Effector memory CD8-positive, alpha-beta T cell (primary cell): ENCODE results near the gene SLC18A3.

Source experiments
- ATAC-seq: fragments of 150-1000 bp; cut with Tn5 transposase; replicated peaks from 2 replicates; pipeline ENCODE4 v1.10.0; 2021; ENCODE audit warnings: mild to moderate bottlenecking, moderate library complexity
- DNase-seq, 3 experiments: peaks; one replicate each; pipeline ENCODE4 v3.0.0; 2021
- H3K27ac Mint-ChIP-seq, 2 donors: one replicate each; pipeline ENCODE4 v1.8.0; 2022; ENCODE audit warnings: mild to moderate bottlenecking in 2 of 2, mixed read lengths in 2 of 2, moderate library complexity in 2 of 2
- H3K27me3 Mint-ChIP-seq, 2 donors: one replicate each; pipeline ENCODE4 v1.8.0; 2022; ENCODE audit warnings: mixed read lengths in 2 of 2
- H3K36me3 Mint-ChIP-seq: one replicate; pipeline ENCODE4 v1.8.0; 2022; ENCODE audit warnings: mild to moderate bottlenecking, moderate library complexity, mixed read lengths; ENCODE audit not compliant: insufficient read depth
- H3K4me1 Mint-ChIP-seq, 2 donors: one replicate each; pipeline ENCODE4 v1.8.0; 2022; ENCODE audit warnings: low read depth in 2 of 2, mixed read lengths in 2 of 2
- H3K4me3 Mint-ChIP-seq, 2 donors: one replicate each; pipeline ENCODE4 v1.8.0; 2022; ENCODE audit warnings: mild to moderate bottlenecking in 2 of 2, mixed read lengths in 2 of 2, moderate library complexity in 2 of 2
- H3K9me3 Mint-ChIP-seq, 2 donors: one replicate each; pipeline ENCODE4 v1.8.0; 2022; ENCODE audit warnings: mixed read lengths in 2 of 2
- total RNA-seq, 9 experiments: gene quantifications; one replicate each; lab custom pipeline; 2026; lab: John Stamatoyannopoulos, UW

Gene SLC18A3
- 0 reads per million in 9 experiments for total RNA-seq

- Mint-ChIP-seq H3K36me3 (no peaks in the 10 kb centered on the region), H3K9me3 (peaks cover 6 to 13% of the 10 kb centered on the region in 2 donors), H3K27me3 (peaks cover 67 to 89% of the 10 kb centered on the region in 2 donors), H3K4me3 (no peak within 1 kb of the TSS), H3K27ac (no peak within 1 kb of the TSS), H3K4me1 (peaks cover 11 to 12% of the 10 kb centered on the region in 2 donors)
- DNase-seq (no peak), ATAC-seq (no peak)
These were observed at the start of gene SLC18A3 for GRCh38 chr10:49610114-49610457. TSS of gene SLC18A3 (plus strand) at chr10:49610310. CDS start at chr10:49610741, 431 bp downstream.

GRCh38 chr10:49560526-49560925, 49.6 kb upstream of the SLC18A3 start:
- ATAC-seq (no peak), DNase-seq (no peak)
- H3K4me3 Mint-ChIP-seq = no peak overlapping the region
- H3K27me3 Mint-ChIP-seq = peaks cover 40 to 72% of the 10 kb centered on the region in 2 donors
- no peaks in the 10 kb centered on the region for H3K9me3 Mint-ChIP-seq
- no peak overlapping the region for H3K27ac Mint-ChIP-seq
- H3K36me3 Mint-ChIP-seq = no peaks in the 10 kb centered on the region
- H3K4me1 Mint-ChIP-seq = no peaks in the 10 kb centered on the region

- H3K4me1 Mint-ChIP-seq = peaks cover 0 to 2% of the 10 kb centered on the region in 2 donors
- ATAC-seq (no peak), DNase-seq (no peak)
- H3K4me3 Mint-ChIP-seq = no peak overlapping the region
- H3K27ac Mint-ChIP-seq = no peak overlapping the region
- peaks cover 56 to 67% of the 10 kb centered on the region in 2 donors for H3K27me3 Mint-ChIP-seq
- no peaks in the 10 kb centered on the region for H3K9me3 Mint-ChIP-seq
- no peaks in the 10 kb centered on the region for H3K36me3 Mint-ChIP-seq
These were observed 47.2 kb upstream of the SLC18A3 start for GRCh38 chr10:49562893-49563292.

GRCh38 chr10:49564461-49565009, 45.6 kb upstream of the SLC18A3 start:
- DNase-seq = no peak
- H3K27me3 Mint-ChIP-seq = peaks cover 60 to 68% of the 10 kb centered on the region in 2 donors
- H3K27ac Mint-ChIP-seq = no peak overlapping the region
- peaks cover 4 to 10% of the 10 kb centered on the region in 2 donors for H3K4me1 Mint-ChIP-seq
- H3K9me3 Mint-ChIP-seq = no peaks in the 10 kb centered on the region
- no peak for ATAC-seq
- no peaks in the 10 kb centered on the region for H3K36me3 Mint-ChIP-seq
- no peak overlapping the region for H3K4me3 Mint-ChIP-seq

- DNase-seq (no peak), ATAC-seq (no peak)
- Mint-ChIP-seq H3K4me3 (no peak overlapping the region), H3K27me3 (peaks cover 59 to 62% of the 10 kb centered on the region in 2 donors), H3K4me1 (peaks cover 6 to 10% of the 10 kb centered on the region in 2 donors), H3K27ac (no peak overlapping the region), H3K9me3 (no peaks in the 10 kb centered on the region), H3K36me3 (no peaks in the 10 kb centered on the region)
These were observed 42.3 kb upstream of the SLC18A3 start for GRCh38 chr10:49567810-49568209.

- H3K27me3 Mint-ChIP-seq = peaks cover 56 to 61% of the 10 kb centered on the region in 2 donors
- ATAC-seq = no peak
- no peak for DNase-seq
- no peaks in the 10 kb centered on the region for H3K36me3 Mint-ChIP-seq
- no peak overlapping the region for H3K4me3 Mint-ChIP-seq
- H3K4me1 Mint-ChIP-seq = peaks cover 8 to 10% of the 10 kb centered on the region in 2 donors
- H3K27ac Mint-ChIP-seq = no peak overlapping the region
- H3K9me3 Mint-ChIP-seq = no peaks in the 10 kb centered on the region
These were observed 41.9 kb upstream of the SLC18A3 start for GRCh38 chr10:49568235-49568634.

GRCh38 chr10:49569031-49569631, 41.0 kb upstream of the SLC18A3 start:
- Mint-ChIP-seq H3K4me1 (peaks cover 8 to 10% of the 10 kb centered on the region in 2 donors), H3K9me3 (no peaks in the 10 kb centered on the region), H3K36me3 (no peaks in the 10 kb centered on the region), H3K4me3 (no peak overlapping the region), H3K27me3 (peaks cover 52 to 55% of the 10 kb centered on the region in 2 donors), H3K27ac (no peak overlapping the region)
- DNase-seq (no peak), ATAC-seq (no peak)

GRCh38 chr10:49571388-49571787, 38.7 kb upstream of the SLC18A3 start:
- peaks cover 46 to 52% of the 10 kb centered on the region in 2 donors for H3K27me3 Mint-ChIP-seq
- no peak overlapping the region for H3K4me3 Mint-ChIP-seq
- peaks cover 3% of the 10 kb centered on the region for H3K36me3 Mint-ChIP-seq
- H3K27ac Mint-ChIP-seq = no peak overlapping the region
- H3K4me1 Mint-ChIP-seq = peaks cover 8 to 10% of the 10 kb centered on the region in 2 donors
- no peak for ATAC-seq
- no peaks in the 10 kb centered on the region for H3K9me3 Mint-ChIP-seq
- DNase-seq = no peak

GRCh38 chr10:49572594-49573114, 37.5 kb upstream of the SLC18A3 start:
- Mint-ChIP-seq H3K36me3 (peaks cover 3% of the 10 kb centered on the region), H3K4me3 (no peak overlapping the region), H3K27ac (no peak overlapping the region), H3K9me3 (no peaks in the 10 kb centered on the region), H3K27me3 (peaks cover 48 to 61% of the 10 kb centered on the region in 2 donors), H3K4me1 (peaks cover 8 to 10% of the 10 kb centered on the region in 2 donors)
- no peak for ATAC-seq
- no peak for DNase-seq

GRCh38 chr10:49575489-49576072, 34.5 kb upstream of the SLC18A3 start:
- H3K9me3 Mint-ChIP-seq = no peaks in the 10 kb centered on the region
- no peak overlapping the region for H3K27ac Mint-ChIP-seq

GRCh38 chr10:49577182-49577925, 32.8 kb upstream of the SLC18A3 start:
- DNase-seq (no peak), ATAC-seq (no peak)
- H3K4me1 Mint-ChIP-seq = peaks cover 3% of the 10 kb centered on the region in 2 donors
- no peak overlapping the region for H3K4me3 Mint-ChIP-seq
- peaks cover 3% of the 10 kb centered on the region for H3K36me3 Mint-ChIP-seq
- no peaks in the 10 kb centered on the region for H3K9me3 Mint-ChIP-seq
- no peak overlapping the region for H3K27ac Mint-ChIP-seq
- peaks cover 26 to 40% of the 10 kb centered on the region in 2 donors for H3K27me3 Mint-ChIP-seq

More at GRCh38 chr10:49575489-49576072, 34.5 kb upstream of the SLC18A3 start:
- no peak for DNase-seq
- no peak overlapping the region for H3K4me3 Mint-ChIP-seq
- ATAC-seq = no peak
- peaks cover 0 to 3% of the 10 kb centered on the region in 2 donors for H3K4me1 Mint-ChIP-seq
- H3K27me3 Mint-ChIP-seq = peaks cover 28 to 50% of the 10 kb centered on the region in 2 donors
- peaks cover 3% of the 10 kb centered on the region for H3K36me3 Mint-ChIP-seq

GRCh38 chr10:49578392-49578791, 31.7 kb upstream of the SLC18A3 start:
- DNase-seq (no peak), ATAC-seq (no peak)
- Mint-ChIP-seq H3K9me3 (no peaks in the 10 kb centered on the region), H3K4me1 (peaks cover 0 to 3% of the 10 kb centered on the region in 2 donors), H3K27ac (no peak overlapping the region), H3K4me3 (no peak overlapping the region), H3K36me3 (peaks cover 3% of the 10 kb centered on the region), H3K27me3 (peaks cover 31 to 45% of the 10 kb centered on the region in 2 donors)

GRCh38 chr10:49579621-49580020, 30.5 kb upstream of the SLC18A3 start:
- DNase-seq (no peak), ATAC-seq (no peak)
- Mint-ChIP-seq H3K27ac (no peak overlapping the region), H3K27me3 (peaks cover 43 to 48% of the 10 kb centered on the region in 2 donors), H3K4me3 (no peak overlapping the region), H3K9me3 (no peaks in the 10 kb centered on the region), H3K36me3 (peaks cover 3% of the 10 kb centered on the region), H3K4me1 (peaks cover 0 to 3% of the 10 kb centered on the region in 2 donors)
